Measurements from ENCODE around the gene GRID2.

The GRID2 gene

DNA sequence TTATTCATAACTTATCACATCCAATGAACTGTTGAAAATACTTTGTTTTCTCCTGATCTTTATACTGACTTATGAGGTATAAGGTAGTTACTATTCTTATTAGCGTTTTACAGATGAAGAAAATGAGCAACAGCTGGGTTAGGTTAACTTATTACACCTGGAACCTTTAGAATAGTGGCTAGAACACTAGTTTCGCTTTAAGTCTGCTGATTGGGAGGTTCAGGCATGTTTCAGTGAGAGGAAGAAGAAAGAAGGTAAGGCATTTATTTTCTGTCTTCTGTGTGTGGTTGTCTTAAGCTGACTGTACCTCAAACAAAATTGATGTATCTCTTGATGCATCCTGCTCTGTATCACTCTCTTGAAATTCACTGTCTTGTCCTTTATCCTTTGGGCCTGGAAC is 302.5 kb downstream of the GRID2 start:
- H3K27ac ChIP-seq, result no peak overlapping the region
- TF ChIP-seq ZFX (IDR thresholded peaks at IDR 0.05), result no peak
- TF ChIP-seq, protein P1, sequence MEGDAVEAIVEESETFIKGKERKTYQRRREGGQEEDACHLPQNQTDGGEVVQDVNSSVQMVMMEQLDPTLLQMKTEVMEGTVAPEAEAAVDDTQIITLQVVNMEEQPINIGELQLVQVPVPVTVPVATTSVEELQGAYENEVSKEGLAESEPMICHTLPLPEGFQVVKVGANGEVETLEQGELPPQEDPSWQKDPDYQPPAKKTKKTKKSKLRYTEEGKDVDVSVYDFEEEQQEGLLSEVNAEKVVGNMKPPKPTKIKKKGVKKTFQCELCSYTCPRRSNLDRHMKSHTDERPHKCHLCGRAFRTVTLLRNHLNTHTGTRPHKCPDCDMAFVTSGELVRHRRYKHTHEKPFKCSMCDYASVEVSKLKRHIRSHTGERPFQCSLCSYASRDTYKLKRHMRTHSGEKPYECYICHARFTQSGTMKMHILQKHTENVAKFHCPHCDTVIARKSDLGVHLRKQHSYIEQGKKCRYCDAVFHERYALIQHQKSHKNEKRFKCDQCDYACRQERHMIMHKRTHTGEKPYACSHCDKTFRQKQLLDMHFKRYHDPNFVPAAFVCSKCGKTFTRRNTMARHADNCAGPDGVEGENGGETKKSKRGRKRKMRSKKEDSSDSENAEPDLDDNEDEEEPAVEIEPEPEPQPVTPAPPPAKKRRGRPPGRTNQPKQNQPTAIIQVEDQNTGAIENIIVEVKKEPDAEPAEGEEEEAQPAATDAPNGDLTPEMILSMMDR (conservative IDR thresholded peaks at IDR 0.05), result no peak

DNA sequence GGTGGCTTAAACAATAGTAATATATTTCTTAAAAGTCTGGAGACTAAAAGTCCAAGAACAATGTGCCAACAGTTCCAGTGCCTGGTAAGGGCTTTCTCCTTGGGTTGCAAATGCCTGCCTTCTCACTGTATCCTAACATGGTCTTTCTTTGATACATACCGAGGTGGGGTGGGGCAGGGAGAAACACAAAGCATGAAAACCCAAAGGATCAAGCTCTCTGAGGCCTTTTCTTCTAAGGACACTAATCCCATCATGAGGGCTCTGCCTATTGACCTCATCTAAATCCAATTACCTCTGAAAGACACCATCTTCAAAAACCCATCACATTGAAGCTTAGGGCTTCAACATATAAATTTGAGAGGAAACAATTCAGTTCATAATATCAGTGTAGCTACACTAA is 311.3 kb downstream of the GRID2 start:
- H3K27ac ChIP-seq, result no peak overlapping the region

DNA sequence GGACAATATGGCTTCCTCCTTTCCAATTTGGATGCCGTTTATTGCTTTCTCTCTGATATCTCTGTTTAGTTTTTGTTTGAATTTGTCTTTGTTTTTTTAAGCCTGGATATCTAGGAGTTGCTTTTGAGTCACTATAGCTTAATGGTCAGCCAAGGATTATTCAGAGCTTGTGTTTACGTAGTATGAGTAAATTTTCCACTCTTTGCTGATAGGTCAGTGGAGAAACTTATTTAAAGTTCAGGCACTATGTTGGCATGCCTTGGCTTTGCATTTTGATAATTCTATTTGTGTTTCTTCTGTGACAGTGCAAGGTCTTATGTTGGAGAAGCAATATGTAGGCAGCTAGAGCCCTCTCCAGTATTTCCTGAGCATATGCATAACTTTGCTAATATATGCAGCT is 315.2 kb downstream of the GRID2 start:
- H3K27ac ChIP-seq, result no peak overlapping the region
- TF ChIP-seq, protein P1 (conservative IDR thresholded peaks at IDR 0.05), result no peak
- TF ChIP-seq ZFX (IDR thresholded peaks at IDR 0.05), result no peak

More for the DNA sequence above, 311.3 kb downstream of the GRID2 start:
- TF ChIP-seq, protein P1 (conservative IDR thresholded peaks at IDR 0.05), result no peak
- TF ChIP-seq ZFX (IDR thresholded peaks at IDR 0.05), result no peak

DNA sequence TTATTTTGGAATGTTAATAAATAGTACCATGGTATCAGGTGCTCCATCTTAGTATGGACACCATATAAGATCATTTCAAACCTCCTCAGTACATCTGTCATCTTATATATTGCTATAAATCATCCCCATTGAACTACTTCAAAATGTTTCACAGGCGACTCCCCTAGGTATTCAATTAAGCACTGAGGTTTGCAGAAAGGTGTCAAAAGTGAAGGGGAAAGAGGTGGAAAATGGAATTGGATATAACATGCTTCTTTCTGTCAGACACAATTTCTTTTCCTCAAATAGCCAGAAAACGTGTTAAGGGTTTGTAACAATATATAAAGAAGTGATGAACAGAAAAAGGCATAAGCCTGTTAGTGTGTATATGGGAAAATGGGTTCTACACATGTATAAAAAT is 325.5 kb downstream of the GRID2 start:
- no peak overlapping the region for H3K27ac ChIP-seq
- TF ChIP-seq, protein P1 (conservative IDR thresholded peaks at IDR 0.05), result no peak
- no peak for TF ChIP-seq ZFX (IDR thresholded peaks at IDR 0.05)

DNA sequence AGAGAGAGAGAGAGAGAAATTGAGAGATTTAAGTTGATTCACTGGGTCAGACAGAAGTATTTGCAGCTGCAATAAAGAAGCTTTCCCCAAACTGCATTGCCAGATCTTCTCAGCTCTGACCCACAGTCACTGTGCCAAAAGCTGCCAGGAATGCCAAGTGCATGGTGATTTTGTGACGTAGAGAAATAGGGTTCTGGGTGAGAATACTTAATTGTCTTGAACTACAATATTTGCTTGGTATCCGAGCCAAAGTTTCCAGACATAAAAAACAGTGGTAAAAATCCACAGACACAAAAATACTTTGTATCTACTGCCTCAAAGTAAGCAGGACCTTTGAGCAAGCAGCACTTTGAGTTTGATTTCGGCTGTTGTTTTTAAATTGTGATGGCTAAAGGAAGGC is 331.1 kb downstream of the GRID2 start:
- no peak overlapping the region for H3K27ac ChIP-seq
- no peak for TF ChIP-seq ZFX (IDR thresholded peaks at IDR 0.05)
- TF ChIP-seq, protein P1 (conservative IDR thresholded peaks at IDR 0.05), result no peak

DNA sequence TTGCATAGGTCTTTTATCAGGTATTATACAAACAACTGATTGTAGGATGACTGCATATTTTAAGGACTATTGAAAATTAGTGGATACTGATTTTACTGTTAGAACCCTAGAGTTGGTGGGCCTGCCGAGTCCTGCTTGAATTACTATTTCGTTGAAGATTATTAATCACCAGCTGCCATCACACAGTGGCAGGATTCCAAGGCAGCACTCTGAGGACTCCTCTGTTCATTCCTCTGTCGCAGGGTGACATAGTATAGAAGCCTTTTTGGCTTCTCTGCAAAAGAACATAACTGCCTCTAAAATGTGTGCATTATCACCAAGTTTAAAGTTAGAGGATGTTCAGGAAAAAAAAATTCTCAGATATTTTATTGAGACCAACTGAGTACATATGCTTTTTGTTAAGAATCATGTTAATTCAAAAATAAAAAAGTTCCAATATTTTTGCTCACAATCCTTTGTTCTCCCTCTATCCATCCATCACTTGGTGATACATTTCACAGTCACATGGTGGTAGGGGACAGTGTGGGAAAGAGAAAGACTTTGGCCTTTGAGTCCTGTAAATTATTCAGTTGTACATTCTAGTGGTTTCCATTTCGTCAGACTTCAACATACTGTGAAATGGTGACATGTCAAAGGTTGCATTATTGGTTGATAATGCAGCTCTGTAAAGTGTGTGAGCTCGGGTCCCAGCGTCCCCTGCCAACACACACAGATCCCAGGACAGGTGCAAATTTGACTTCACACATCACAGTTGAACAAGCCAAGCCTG is 332.5 kb downstream of the GRID2 start:
- no peak overlapping the region for H3K27ac ChIP-seq
- TF ChIP-seq, protein P1 (conservative IDR thresholded peaks at IDR 0.05), result no peak
- TF ChIP-seq ZFX (IDR thresholded peaks at IDR 0.05), result no peak

DNA sequence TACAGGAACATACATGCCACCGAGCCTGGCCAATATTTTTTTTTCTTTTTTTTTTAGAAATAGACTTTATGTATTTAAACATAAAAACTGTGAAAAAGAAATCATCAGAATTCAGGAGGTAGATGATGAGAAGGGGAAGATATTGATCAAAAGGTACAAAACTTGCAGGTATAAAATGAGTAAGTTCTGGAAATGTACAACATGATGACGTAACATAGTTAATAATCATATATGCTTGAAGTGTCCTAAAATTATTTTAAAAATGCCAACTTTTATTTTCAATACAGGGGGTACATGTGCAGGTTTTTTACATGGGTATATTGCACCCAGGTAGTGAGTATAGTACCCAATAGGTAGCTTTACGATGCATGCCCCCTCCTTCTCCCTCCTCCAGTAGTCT is 337.6 kb downstream of the GRID2 start:
- TF ChIP-seq ZFX (IDR thresholded peaks at IDR 0.05), result no peak

DNA sequence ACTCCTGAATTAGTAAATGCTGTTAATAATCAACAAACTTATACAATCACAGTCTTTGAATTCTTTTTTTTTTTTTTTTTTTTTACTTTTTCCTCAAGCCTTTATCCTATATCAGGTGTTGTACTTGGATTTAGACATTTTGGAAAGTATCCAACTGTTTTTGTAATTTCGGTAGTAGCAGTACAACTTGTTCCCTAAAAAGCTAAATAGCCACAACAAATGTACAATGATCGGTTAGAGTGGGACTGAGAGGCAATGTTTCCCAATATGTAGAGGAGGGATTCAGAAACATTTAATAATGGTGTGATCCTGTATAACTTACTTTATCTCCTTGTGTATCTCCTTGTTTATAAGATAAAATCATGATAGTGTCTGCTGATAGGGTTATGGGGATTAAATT is 343.1 kb downstream of the GRID2 start:
- TF ChIP-seq, protein P1 (conservative IDR thresholded peaks at IDR 0.05), result no peak
- no peak for TF ChIP-seq ZFX (IDR thresholded peaks at IDR 0.05)
- no peak overlapping the region for H3K27ac ChIP-seq

More for the DNA sequence above, 337.6 kb downstream of the GRID2 start:
- H3K27ac ChIP-seq, result no peak overlapping the region
